Stimulated activated naive CD4-positive, alpha-beta T cell (primary cell): ENCODE results near the gene PCBP4.
"Not testable (repeated sequence)": the region's sequence is repeated elsewhere in the genome, so short reads cannot be mapped to it uniquely, and the experiment has no call there.

Experiments used
- DNase-seq, 6 experiments: peaks; one replicate each; lab custom pipeline; 2025; lab: John Stamatoyannopoulos, UW

PCBP4 gene

GRCh38 chr3:51994530-51994929 is 27.3 kb upstream of the PCBP4 start:
- no peak for DNase-seq

GRCh38 chr3:51993657-51994056 is 26.4 kb upstream of the PCBP4 start:
- not testable (repeated sequence) for DNase-seq

GRCh38 chr3:51992017-51992682 is 24.9 kb upstream of the PCBP4 start:
- DNase-seq, result no peak

- not testable (repeated sequence) for DNase-seq
Observed at GRCh38 chr3:51990501-51990971, 23.3 kb upstream of the PCBP4 start.

GRCh38 chr3:51988286-51989146 is 21.3 kb upstream of the PCBP4 start:
- no peak for DNase-seq

GRCh38 chr3:51987568-51987967 is 20.3 kb upstream of the PCBP4 start:
- DNase-seq, result no peak

GRCh38 chr3:51986010-51986947 is 19.0 kb upstream of the PCBP4 start:
- DNase-seq, result no peak

GRCh38 chr3:51985063-51985462 is 17.8 kb upstream of the PCBP4 start:
- no peak for DNase-seq

- DNase-seq, result no peak
Observed at GRCh38 chr3:51984269-51984647, 17.0 kb upstream of the PCBP4 start.

- DNase-seq, result no peak
Observed at GRCh38 chr3:51983578-51984268, 16.5 kb upstream of the PCBP4 start.

- peak; percentile 22 to 74 (median 60) for DNase-seq
Observed at GRCh38 chr3:51982838-51983577, 15.8 kb upstream of the PCBP4 start, which contains the start of gene ACY1. ACY1 (plus strand) TSS chr3:51983535; CDS start chr3:51984065, 530 bp downstream.

- DNase-seq, result peak in 2 of 6 experiments; percentile 11 to 41
Observed at GRCh38 chr3:51982352-51982837, 15.1 kb upstream of the PCBP4 start.

- DNase-seq, result no peak
Observed at GRCh38 chr3:51980253-51980652, 13.0 kb upstream of the PCBP4 start.

GRCh38 chr3:51978143-51978502 is 10.9 kb upstream of the PCBP4 start:
- DNase-seq, result no peak

- DNase-seq, result peak in 5 of 6 experiments; percentile 14 to 45 (median 17)
Observed at GRCh38 chr3:51977446-51978142, 10.3 kb upstream of the PCBP4 start.

GRCh38 chr3:51975852-51976549 is 8.7 kb upstream of the PCBP4 start:
- peak in 2 of 6 experiments; percentile 31 to 51 for DNase-seq

GRCh38 chr3:51974963-51975851 is 8.0 kb upstream of the PCBP4 start, which contains the start of gene ABHD14A:
ABHD14A (plus strand) TSS chr3:51975064; CDS start chr3:51975136, 72 bp downstream.
- DNase-seq, result peak; percentile 52 to 74 (median 68)
